Measurements from ENCODE around the gene PDE1C.
"Not testable (repeated sequence)": the region's sequence is repeated elsewhere in the genome, so short reads cannot be mapped to it uniquely, and the experiment has no call there.

PDE1C gene

DNA sequence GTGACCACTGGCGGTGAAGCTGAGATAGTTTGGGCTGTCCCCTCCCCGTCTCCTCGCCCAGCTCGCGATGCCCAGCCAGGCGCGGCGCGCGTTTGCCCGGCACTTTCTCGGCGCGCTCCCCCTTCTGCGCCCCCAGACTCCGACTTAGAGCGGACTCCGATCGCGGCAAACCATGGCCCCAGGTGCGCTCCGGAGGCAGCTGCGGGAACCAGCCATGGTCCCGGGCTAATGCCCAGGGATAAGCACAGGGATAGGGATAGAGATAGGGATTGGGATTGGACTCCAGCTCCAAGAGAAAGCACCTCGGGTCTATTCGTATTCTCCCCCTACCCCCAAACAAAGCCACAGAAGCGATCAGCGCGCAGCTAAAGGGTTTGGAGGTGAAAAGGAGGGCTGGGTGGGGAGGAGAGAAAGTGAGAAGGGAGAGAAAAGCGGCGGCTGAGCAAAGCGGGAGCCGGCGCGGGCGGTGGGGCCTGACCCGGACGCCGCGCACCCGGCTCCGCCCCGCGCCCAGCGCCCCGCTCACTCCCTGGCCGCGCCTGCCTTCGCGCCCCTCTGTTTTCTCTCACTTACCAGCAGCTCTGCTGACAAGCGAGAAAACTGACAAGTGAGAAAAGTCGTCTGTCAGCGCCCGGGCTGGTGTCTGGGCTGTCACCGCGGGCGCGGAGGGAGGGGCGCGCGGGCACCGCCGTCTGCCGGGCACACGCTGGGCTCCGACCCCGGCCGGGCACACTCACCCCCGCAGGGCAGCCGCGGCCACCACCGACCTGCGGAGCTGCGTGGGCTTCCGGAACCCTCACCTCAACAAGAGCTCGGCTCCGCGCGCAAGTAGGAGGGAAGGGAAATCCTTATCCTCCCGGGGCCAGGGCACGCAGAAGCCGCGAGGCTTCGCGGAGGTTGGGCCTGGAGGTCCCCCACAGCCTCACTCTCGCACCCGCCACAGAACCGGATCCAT is at the start of gene PDE1C:
TSS of gene PDE1C (minus strand) at position 2 of the 955 bp plus-strand sequence.
- DNase-seq (ENCODE audit: low read depth in 2 of 2): no peak

DNA sequence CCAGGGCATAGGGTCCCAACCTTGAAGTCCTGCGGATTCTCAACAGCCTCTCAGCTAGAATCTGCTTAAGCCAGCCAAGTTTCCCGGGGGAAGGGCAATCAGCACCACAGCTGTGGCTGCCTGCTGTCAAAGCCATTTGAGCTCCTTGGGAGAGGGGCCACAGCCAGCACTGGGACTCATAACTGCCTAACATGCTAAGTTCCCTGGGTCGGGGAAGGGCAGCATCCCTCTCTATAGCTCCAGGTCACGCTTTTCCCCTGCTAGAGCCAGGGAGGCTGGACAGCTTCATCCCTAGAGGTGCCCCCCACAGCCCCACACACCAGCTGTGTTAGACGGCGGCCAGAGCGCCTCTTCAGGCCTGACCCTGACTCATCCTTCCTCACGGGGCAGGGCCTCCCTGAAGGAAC is 49.6 kb upstream of the PDE1C start:
- no peak for DNase-seq (ENCODE audit: low read depth in 2 of 2)

DNA sequence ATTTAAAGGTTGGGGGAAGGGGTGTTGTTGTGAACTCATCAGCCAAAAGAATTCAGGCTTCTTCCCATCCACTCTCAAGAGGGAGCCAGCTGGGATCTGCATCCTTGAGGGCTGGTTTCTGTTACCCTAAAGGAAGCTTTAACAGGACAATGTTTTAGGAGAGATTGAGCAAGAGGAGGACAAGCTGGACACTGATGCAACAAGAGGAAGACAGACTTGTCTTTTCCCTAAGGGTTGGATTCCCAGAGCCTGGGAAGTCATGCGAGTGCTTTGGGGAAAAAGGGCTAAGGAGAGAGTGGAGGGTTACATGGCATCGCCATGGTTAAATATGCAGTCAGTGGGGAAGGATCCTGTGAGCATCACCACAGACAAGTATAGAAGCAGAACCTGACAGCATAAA is 47.6 kb upstream of the PDE1C start:
- DNase-seq (ENCODE audit: low read depth in 2 of 2): no peak

DNA sequence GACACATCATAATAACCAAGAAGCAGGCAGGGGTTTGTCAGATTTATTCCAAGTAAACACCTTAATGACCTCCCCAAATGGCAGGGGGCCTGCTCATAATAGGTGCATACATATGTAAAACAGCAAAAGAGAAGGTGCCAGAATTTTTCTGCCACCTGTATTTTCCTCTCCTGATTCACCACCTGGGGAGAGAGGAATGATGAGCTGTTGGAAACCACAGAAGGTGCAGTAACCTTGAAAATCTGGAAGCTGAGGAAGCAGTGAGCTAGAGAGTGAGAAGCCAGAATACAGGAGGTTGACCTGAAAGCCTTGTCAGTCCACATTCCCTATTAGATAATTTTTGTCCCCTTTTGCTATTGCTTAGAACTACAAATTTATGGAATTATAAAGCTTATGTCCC is 46.2 kb upstream of the PDE1C start:
- DNase-seq (ENCODE audit: low read depth in 2 of 2): no peak

DNA sequence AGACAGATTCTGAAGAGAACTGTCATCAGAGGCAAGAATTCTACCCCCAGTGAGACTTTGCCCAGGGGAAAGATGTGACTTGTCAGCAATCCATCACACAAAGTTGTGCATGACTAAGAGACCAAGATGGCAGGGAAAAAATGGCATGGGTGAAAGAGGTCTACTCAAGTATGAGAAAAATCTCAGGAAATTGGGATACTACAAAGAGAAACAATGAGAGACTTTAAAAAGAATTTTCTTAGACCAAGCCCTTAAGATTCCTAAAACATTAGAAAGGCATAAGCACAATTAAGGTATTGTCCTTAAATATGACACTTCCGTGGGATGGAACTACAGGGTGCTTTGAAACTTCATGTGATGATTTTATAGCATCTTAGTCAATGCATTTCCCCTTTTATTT is 45.6 kb upstream of the PDE1C start:
- no peak for DNase-seq (ENCODE audit: low read depth in 2 of 2)

DNA sequence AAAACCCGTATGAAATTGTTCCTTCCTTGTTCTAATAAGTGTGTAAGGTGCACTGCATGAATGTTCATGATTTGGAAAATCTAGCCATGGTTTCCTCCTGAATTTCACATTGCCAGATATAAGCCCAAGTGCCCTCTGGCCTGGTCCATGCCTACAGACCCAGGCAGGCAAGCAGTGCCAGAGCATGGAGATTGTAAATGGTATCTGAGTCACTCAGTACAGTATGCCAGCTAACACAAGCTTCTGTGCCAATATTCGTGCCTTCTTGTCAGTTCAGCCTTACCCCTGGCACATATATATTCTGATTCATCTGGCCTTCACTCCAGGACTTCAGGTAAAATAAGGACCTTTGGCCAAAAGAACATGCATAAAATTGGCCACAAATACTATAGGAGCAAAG is 38.4 kb upstream of the PDE1C start:
- DNase-seq (ENCODE audit: low read depth in 2 of 2): no peak

DNA sequence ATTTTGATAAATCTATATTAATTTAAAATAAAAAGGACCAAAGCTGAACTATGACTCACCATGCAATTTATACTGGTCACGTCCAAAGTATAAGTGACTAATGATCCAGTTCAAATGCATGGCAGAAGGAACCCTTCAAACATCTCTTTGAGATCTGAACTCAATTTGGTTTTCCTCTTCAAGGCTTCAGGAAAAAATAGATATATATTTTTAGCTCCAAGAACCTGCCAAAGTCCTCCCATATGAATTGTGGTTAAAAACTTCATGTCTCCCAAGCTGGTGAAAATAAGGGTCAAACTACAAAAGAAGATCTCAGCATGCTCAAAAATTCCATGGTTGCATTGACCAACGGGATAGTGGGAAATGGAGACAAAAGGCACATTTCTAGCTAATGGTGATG is 34.6 kb upstream of the PDE1C start:
- DNase-seq (ENCODE audit: low read depth in 2 of 2): no peak

DNA sequence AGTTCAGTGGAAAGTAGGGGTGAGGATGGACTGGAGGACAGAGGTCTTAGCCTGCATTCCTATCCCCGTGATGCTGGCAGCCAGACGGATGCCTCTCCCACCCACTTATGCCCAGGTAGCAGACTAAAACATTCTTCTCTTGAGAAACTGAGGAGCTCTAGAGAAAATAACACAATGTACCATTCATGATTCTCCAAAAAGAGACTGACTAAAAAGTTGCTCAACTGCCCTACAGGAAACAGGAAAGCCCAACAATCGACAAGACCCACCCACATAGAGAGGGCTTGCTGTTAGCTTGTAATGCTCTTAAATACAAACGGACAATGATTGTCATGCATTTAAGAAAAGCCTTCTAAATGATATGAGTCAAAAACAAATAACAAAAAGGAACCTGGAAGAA is 33.2 kb upstream of the PDE1C start:
- DNase-seq (ENCODE audit: low read depth in 2 of 2): no peak

DNA sequence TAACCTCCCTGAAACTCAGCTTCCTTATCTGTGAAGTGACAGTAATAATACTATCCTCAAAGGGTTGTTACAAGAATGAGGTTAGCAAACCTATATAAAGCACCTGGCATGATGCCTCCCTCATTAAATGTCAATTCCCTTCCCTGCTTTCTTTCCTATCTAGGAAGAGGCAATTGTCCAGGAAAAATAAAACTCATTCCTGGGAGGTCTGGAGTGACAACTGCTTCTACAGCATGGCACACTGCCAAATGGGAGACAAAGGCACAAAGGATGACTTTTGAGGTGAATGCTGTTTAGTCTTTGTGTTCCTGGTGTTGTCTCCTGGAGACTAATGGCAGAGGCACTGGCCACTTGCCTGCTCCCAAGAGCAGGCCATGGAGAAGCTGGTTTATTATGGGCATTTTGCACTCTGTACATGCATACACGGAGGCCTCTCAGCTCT is 32.2 kb upstream of the PDE1C start:
- DNase-seq (ENCODE audit: low read depth in 2 of 2): no peak

DNA sequence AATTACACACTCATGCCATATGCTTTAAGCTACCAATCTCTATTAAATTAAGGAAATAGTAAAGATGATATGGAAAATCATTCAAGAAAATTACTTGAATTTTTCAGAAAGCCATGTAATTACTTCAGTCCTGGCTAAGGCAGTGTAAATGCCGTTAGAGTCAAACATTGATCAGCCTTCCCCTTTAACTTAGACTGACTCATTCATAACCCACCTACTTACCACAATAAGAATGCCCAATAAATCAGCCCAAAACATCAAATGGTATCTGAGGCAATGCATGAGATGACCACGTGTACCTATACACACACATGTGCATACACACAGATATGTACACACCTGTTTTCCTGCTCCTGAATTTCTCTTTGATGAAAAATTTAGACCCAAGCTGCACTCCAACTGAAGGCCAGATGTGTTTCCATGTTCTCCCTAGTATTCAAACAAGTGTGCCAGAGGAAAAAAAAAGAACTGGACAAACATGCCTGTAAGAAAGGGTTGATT is 30.2 kb upstream of the PDE1C start:
- DNase-seq (ENCODE audit: low read depth in 2 of 2): no peak

DNA sequence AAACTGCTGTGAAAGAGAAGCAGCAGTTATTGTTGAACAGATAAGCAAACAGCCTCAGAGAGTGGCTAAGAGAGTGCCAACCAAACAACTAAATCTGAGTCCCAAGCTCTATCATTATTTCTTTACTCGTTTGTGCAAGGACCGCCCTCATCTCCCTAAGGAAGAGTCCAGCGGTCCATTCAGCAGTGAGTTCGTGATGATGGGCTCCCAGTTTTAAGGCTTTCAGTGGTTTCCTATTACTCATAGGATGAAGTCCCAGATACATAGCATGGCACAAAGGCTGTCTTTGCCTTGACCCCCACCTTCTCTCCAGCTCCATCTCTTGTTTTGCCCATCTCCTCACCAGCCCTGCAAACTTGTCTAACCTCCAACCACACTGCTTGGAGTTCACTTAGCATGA is 24.3 kb upstream of the PDE1C start:
- no peak for DNase-seq (ENCODE audit: low read depth in 2 of 2)

DNA sequence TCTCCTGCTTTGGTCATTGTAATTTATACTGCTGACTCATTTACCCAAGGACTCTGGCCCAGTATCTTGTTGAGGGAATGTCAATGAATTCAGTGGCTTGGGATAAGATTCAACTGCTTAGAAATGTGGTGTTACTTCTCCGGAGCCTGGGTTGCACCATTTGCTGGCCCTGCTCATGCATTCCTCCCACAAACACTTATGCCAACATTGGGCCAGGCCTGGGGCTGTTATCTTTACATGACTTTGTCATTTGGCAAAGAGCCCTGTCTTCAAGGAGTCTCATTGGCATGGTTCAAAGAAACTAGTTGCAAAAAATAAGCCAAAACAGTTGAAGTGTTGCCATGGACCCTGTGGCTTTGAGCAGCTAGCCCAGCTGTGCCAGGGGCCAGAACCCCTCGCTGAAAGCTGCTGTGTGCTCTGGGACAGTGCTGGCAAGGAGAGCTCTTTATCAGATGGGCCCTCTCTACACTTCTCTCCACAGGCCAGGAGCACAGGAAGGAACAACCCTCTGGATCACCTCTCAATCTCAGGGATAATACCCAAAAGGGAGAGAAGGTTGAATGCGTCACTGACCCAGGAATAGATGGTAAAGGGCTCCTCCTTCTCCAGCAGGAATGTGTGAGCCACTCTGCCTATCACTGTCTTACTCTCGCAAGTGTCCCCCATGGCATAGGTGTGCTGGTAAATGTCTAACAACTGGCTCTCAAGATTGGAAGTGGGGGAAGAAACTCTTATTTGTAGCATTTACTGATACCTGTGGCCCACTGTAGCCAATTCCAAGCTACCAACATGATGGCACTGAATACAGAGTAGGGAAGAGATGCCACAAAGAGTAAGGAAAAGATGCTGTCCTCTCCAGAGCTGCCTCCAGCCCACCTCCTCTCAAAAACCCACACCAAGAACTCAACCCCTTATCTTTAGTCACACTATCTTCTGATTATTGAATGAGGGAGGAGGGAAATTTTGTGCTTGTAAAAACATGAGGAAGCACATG is 23.5 kb upstream of the PDE1C start:
- DNase-seq (ENCODE audit: low read depth in 2 of 2): no peak

DNA sequence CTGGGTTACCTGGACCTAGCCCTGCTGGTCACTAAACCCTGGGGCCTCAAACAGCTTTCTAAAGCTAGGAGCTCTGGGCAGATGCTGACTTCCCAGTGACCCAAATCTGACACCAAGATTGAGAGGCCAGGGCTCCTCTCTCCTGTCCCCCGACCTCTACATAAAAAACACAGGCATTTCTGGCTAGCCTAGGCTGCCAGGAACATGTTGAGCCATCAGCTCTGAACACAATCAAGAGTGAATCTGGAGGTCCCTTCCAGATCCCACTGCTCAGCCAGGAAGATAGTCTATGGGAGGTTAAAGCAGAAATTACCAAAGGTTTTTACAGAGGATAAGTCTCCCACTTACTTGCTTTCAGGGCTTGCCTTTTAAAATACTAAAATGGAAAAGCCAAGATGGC is 22.1 kb upstream of the PDE1C start:
- no peak for DNase-seq (ENCODE audit: low read depth in 2 of 2)

DNA sequence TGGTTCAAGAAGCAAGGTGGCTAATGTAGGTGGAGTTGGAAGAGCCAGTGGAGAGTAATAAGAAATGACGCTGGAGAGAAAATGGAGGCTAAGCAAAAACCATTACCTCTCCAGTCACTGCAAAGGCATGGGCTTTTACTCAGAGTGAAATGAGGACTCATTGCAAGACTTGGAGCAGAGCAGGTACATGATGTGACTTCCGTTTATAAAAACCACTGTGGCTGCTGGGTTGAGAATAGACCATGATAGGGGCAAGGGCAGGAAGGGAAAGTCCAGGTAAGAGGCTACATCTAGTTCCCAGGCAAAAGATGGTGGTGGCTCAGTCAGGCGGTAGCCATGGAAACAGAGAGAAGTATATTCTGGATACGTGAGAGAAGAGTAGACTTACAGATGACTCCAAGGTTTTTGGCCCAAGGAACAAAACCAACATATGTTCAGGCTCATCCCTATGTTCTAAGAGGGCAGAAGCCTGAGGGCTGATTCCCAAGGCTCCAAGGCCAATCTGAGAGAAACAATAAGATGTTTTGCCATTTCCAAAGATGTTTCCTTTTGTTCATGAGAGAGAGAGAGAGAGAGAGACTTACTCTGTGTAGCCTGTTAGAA is 21.5 kb upstream of the PDE1C start:
- DNase-seq (ENCODE audit: low read depth in 2 of 2): no peak

DNA sequence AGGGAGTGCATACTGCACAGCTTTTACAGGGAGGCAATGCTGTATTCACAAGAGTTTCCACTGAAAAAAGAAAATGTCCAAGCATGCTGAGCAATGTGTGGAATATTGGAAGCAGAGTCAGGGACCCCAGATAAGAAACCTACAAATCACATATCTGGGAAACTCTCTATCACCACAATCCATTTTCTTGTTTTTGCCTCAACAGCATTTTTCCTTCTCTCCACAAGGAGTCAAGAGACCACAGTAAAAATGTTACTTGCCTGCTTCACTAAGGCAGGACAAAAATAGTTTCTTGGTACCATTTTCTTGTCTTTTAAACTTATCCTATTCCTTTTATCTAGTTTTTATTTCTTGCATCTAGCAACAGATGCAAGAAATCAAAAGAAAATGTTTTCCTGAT is 19.5 kb upstream of the PDE1C start:
- no peak for DNase-seq (ENCODE audit: low read depth in 2 of 2)

DNA sequence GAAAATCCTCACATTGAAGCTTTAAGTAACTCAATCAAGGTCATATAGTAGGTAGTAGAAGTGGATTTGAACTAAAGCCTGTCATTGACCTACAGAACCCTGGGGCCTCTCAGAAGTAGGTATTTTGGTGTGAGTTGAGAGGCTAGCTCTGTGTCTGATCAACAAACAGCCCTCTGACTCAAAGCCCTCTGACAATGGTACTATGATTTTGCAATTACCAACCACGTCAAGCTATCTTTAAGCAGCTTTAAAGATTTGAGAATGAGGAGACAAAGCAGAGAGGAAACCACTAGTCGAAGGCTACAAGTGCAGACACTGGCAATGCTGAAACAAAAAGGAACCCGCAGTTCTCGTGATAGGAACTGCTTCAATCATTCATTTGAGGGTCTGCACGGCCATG is 19.0 kb upstream of the PDE1C start:
- no peak for DNase-seq (ENCODE audit: low read depth in 2 of 2)

DNA sequence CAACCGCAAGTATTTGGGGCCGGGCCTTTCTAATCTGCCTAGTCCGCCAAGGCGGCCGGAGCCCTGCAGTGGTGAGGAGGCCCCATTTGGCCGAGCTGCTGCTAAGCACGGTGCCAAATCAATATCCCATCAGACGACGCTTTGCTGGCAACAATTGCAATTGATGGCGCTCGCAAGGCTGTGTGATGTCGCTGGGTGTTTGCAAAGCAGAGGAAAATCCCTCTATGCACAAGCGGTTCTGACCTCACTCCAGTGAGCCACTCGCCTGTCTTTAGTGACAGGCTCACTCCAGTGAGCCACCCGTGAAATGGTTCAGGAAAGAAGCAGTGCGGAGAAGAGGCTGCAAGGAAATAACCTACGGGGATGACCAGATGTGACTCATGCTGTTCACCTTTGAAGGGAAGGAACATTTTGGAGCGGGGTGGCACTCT is 18.3 kb upstream of the PDE1C start:
- no peak for DNase-seq (ENCODE audit: low read depth in 2 of 2)

DNA sequence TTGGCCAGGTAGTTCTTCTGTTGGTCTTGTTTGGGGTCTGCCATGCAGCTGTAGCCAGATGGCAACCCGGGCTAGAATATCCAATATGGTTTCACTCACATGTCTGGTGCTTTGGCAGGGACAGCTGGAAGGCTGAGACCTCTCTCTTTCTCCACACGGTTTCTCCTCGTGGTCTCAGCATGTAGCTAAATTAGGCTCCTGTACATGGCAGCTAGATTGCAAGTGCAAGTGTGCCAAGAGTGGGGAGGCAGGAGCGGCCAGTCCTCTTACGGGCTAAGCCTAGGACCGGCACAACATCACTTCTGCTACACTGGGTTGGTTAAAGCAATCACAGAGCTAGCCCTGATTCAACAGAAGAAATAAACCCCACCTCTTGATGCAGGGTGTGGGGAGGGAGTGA is 9.3 kb upstream of the PDE1C start:
- no peak for DNase-seq (ENCODE audit: low read depth in 2 of 2)

DNA sequence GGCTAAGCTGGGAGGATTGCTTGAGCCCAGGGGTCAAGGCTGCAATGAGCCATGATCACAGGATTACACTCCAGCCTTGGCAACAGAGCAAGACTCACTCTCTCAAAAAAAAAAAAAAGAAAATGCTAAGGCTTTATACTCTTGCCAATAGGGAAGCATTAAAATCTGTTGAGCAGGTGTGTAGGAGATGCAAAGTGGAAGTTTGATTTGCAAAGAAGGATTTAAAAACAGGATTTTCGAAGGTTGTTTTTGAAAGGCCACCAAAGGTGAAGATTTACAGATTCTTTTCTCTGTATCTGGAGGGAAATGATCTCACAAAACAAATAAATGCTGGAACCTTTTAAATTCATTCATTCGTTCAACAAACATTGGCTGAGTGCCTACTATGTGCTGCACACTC is 8.6 kb upstream of the PDE1C start:
- DNase-seq (ENCODE audit: low read depth in 2 of 2): no peak

DNA sequence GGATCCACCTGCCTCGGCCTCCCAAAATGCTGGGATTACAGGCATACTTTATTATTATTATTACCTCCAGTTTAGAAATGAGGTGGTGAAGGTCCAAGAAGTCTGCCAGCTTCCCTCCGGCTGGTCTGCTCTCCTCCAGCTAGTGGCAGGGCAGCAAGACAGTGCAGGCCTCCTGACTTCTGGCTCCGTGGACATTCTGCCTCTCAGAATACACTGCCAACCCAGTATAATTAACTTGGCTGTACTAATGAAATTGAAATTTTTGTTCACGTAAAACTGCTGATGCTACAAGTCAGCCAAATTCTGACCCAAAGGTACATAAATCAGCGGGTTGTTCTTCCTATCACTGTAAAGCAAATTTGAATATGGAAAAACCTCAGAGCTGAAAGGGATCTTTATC is 7.6 kb upstream of the PDE1C start:
- DNase-seq (ENCODE audit: low read depth in 2 of 2): no peak

DNA sequence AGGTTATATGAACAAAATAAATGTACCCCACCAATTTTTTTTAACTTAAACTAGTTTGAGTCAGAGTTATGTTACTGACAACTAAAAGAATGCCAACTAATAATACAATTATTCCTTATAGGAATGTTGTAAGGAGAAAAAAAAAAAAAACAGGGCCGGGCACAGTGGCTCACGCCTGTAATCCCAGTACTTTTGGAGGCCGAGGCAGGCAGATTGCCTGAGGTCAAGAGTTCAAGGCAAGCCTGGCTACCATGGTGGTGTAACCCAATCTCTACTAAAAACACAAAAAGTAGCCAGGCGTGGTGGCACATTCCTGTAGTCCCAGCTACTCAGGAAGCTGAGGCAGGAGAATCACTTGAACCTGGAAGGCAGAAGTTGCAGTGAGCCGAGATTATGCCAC is 6.6 kb upstream of the PDE1C start:
- DNase-seq (ENCODE audit: low read depth in 2 of 2): not testable (repeated sequence)

DNA sequence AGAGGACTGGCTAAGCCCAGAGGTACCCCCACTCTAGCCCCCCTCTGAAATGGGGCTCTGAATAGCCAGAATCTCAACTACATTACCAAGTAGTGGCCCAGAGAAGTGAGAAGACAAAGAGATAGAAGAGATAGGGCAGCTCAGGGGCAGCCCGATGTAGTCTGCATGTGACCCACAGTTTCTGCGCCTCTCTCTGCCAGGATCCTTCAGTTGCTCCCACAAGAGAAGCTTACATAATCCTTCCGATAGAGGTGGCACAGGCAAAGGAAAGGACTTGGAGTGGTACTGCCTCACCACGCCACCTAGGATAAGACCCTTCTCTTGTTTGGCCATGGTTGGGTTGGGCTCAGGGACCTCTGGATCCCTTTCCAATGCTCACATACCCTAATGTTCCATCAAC is 5.4 kb upstream of the PDE1C start:
- no peak for DNase-seq (ENCODE audit: low read depth in 2 of 2)
